ENCODE data around the gene CACNA1D. TPM values are rescaled to one million over a fixed set of nuclear protein-coding genes. Genes with fewer than 3 reads are reported as not detected.

The CACNA1D gene
- total RNA-seq, 1 donor from 2014 or later: 47.2 TPM

DNA sequence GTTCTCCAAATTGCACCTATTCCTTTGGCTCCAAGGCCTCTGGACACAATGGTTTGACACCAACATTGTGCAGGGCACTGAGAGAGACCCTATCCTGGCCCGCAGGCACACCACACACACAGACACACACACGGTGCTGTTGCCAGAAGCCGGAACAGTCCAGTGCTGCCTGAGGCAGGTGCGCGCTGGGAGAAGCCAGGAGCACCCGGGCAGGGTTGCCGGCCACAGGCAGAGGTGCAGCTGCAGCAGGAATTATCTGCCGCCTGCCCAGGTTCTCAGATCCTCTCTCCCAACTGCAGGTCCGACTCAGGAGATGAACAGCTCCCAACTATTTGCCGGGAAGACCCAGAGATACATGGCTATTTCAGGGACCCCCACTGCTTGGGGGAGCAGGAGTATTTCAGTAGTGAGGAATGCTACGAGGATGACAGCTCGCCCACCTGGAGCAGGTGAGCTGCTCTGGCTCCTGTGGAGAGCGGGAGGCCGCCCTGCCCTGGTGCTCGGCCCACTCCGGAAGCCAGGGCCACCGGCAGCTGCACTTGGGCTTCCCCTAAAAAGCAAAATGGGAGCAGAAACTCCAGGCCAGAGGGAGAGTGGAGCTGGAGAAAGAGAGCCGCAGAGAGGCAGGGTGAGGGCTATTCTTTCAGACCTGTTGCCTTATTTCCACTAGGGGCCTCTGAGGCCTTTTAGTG is 308.9 kb downstream of the CACNA1D start:
- TF ChIP-seq, protein P1, sequence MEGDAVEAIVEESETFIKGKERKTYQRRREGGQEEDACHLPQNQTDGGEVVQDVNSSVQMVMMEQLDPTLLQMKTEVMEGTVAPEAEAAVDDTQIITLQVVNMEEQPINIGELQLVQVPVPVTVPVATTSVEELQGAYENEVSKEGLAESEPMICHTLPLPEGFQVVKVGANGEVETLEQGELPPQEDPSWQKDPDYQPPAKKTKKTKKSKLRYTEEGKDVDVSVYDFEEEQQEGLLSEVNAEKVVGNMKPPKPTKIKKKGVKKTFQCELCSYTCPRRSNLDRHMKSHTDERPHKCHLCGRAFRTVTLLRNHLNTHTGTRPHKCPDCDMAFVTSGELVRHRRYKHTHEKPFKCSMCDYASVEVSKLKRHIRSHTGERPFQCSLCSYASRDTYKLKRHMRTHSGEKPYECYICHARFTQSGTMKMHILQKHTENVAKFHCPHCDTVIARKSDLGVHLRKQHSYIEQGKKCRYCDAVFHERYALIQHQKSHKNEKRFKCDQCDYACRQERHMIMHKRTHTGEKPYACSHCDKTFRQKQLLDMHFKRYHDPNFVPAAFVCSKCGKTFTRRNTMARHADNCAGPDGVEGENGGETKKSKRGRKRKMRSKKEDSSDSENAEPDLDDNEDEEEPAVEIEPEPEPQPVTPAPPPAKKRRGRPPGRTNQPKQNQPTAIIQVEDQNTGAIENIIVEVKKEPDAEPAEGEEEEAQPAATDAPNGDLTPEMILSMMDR (IDR thresholded peaks at IDR 0.05): no peak
- H3K9me3 ChIP-seq: no peaks in the 10 kb centered on the region
- H3K27ac ChIP-seq: no peak overlapping the region
- no peaks in the 10 kb centered on the region for H3K4me1 ChIP-seq
- intact Hi-C loops (cut with DNase I): no loop called here
- H3K36me3 ChIP-seq: no peaks in the 10 kb centered on the region
- ATAC-seq: no peak
- H3K4me3 ChIP-seq: no peak overlapping the region
- peak; percentile 48 for DNase-seq
- no peaks in the 10 kb centered on the region for H3K27me3 ChIP-seq

DNA sequence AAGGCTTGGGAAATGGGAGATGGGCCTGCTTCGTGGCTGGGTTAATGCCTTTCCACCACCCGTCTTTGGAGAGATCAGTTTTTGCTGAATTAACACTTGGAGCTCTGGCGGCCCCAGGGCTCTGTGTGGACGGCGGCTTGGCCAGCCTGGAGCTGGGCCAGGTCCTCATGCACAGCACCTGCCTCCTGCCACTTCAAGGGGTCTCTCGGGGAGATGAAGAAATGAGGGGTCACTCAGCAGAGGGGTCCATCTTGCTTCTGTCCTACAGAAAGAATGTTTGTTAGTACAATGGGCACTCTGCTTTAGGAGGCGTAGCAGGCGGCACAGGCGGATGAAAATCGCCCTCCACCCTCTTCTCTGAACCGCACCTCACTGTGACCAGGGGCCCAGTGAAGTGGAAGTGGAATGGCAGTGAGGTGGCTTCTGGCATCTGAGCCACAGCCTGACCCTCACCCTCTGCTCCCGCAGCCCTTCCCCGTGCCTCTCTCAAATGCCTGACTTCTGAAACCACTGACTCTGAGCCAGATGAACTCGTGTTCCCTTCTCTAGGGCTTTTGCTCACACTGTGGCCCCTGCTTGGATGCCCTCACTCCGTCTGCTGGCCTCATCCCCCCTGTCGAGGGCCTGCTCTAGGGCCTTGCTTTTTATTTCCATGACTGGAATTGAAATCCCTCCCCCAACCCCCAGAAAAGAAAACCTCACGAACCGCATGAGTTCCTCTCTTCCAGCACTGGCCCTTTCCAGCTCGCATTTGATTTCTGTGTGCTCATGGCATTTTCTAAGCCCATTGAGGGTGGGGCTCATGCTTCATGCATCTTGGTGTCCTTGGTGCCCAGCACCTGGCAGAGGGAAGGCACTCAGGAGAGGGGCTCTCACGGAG is 309.6 kb downstream of the CACNA1D start:
- Histone ChIP-seq H3K9me3 (no peaks in the 10 kb centered on the region), H3K27ac (no peak overlapping the region), H3K4me3 (no peak overlapping the region), H3K27me3 (no peaks in the 10 kb centered on the region), H3K36me3 (no peaks in the 10 kb centered on the region), H3K4me1 (no peaks in the 10 kb centered on the region)
- DNase-seq (peak; percentile 41), ATAC-seq (no peak)
- intact Hi-C loops (cut with DNase I): no loop called here
- TF ChIP-seq, protein P1 (IDR thresholded peaks at IDR 0.05): no peak

GRCh38 chr3:53804697-53805462 is 310.5 kb downstream of the CACNA1D start:
- no peak overlapping the region for H3K4me3 ChIP-seq
- ATAC-seq (no peak), DNase-seq (peak; percentile 45)
- H3K4me1 ChIP-seq: no peaks in the 10 kb centered on the region
- intact Hi-C loops (cut with DNase I): no loop called here
- TF ChIP-seq, protein P1 (IDR thresholded peaks at IDR 0.05): no peak
- H3K27ac ChIP-seq: no peak overlapping the region
- H3K36me3 ChIP-seq: no peaks in the 10 kb centered on the region
- no peaks in the 10 kb centered on the region for H3K27me3 ChIP-seq
- no peaks in the 10 kb centered on the region for H3K9me3 ChIP-seq

DNA sequence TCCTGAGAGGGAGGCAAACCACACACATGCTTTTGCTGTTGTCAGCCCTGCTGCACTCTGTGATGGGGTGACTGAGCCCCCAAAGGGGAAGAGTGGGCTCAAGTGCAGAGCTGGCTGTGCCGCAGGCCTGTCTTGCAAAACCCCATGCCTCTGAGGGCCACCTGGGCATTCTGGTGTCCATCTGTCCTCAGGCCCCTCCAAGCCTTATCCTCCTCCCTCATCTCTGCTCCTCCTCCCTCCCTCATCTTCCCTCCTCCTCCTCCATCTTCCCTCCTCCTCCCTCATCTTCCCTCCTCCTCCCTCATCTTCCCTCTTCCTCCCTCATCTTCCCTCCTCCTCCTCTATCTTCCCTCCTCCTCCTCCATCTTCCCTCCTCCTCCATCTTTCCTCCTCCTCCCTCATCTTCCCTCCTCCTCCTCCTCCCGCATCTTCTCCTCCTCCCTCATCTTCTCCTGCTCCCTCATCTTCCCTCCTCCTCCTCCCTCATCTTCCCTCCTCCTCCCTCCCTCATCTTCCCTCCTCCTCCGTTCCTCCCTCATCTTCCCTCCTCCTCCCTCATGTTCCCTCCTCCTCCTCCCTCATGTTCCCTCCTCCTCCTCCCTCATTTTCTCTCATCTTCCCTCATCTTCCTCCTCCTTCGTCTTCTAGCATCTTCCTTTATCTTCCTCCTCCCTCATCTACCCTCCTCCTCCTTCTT is 311.2 kb downstream of the CACNA1D start:
- H3K36me3 ChIP-seq: no peaks in the 10 kb centered on the region
- H3K9me3 ChIP-seq: no peaks in the 10 kb centered on the region
- no peak overlapping the region for H3K27ac ChIP-seq
- H3K27me3 ChIP-seq: no peaks in the 10 kb centered on the region
- intact Hi-C loops (cut with DNase I): no loop called here
- DNase-seq (peak; percentile 53), ATAC-seq (no peak)
- TF ChIP-seq, protein P1 (IDR thresholded peaks at IDR 0.05): no peak
- H3K4me3 ChIP-seq: no peak overlapping the region
- H3K4me1 ChIP-seq: no peaks in the 10 kb centered on the region

Data from upper lobe of right lung (tissue), 1 donor.